ENCODE data around the gene MTX1. TPM values are rescaled to one million over a fixed set of nuclear protein-coding genes. Genes with fewer than 3 reads are reported as not detected.

Gene MTX1
- total and polyA plus RNA-seq, 2 of the 4 experiments (the other 2 are of a cell fraction): 67.2 to 73.7 TPM

DNA sequence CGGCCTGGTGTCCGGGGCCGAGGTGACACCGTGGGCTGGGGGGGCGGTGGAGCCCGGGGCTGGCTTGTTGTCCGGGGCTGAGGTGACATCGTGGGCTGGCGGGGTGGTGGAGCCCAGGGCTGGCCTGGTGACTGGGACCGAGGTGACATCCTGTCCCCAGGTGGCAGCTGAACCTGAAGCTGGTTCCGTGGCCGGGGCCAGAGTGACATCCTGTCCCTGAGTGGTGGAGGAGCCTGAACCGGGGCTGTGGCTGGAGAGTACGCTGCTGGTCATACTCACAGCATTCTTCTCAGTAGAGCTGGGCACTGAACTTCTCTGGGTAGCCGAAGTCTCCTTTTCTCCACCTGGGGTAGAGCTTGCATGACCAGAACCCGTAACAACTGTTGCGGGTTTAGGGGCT is 16.6 kb upstream of the MTX1 start:
- Histone ChIP-seq H2BK5ac (ENCODE audit: low read depth, low read length, poor library complexity, severe bottlenecking) (no peak overlapping the region), H3K18ac (ENCODE audit: low read depth, low read length) (no peak overlapping the region), H3K36me3 (ENCODE audit: control insufficient read depth, insufficient read depth, low read length) (0 out of 2 replicates have a peak, but pooled peaks cover 2% of the 10 kb centered on the region), H3K14ac (replicated peaks; ENCODE audit: low read depth, low read length) (no peak overlapping the region), H3K56ac (ENCODE audit: extremely low read depth, insufficient read depth, low read length) (no peak overlapping the region), H3K4me2 (ENCODE audit: low read depth, low read length) (no peak overlapping the region), H3K27ac (ENCODE audit: insufficient read depth, low read length) (no peak overlapping the region), H3K9me3 (ENCODE audit: control insufficient read depth, insufficient read depth, low read length) (no peaks in the 10 kb centered on the region), H3K4ac (ENCODE audit: low read depth, low read length) (no peak overlapping the region), H2BK20ac (ENCODE audit: low read depth, low read length) (no peak overlapping the region), H2BK15ac (ENCODE audit: low read depth, low read length) (no peak overlapping the region), H3K27me3 (ENCODE audit: control insufficient read depth, insufficient read depth, low read length) (no peaks in the 10 kb centered on the region), H2AK9ac (replicated peaks; ENCODE audit: low read depth, low read length, poor library complexity) (no peak overlapping the region), H4K8ac (ENCODE audit: low read depth in 2 of 2, low read length in 2 of 2) (no peak overlapping the region; a peak in 1 of 4 replicates), H3K9ac (ENCODE audit: low read depth, low read length) (no peak overlapping the region), H3K79me1 (ENCODE audit: low read depth in 1 of 2, low read length in 2 of 2) (peaks cover 13 to 17% of the 10 kb centered on the region in 2 experiments; a peak in 3 of 4 replicates), H4K91ac (ENCODE audit: insufficient read depth, low read depth, low read length) (no peak overlapping the region), H2AK5ac (ENCODE audit: low read depth, low read length) (no peak overlapping the region), H3K4me1 (ENCODE audit: control insufficient read depth, insufficient read depth, low read length) (peaks cover 17% of the 10 kb centered on the region), H3K9me1 (ENCODE audit: insufficient read depth, low read length) (peaks cover 13% of the 10 kb centered on the region), H4K5ac (ENCODE audit: low read depth, low read length) (no peak overlapping the region), H3K4me3 (ENCODE audit: insufficient read depth, low read depth, low read length) (no peak overlapping the region), H3K23ac (ENCODE audit: low read depth, low read length) (no peak overlapping the region), H4K20me1 (ENCODE audit: insufficient read depth, low read length) (no peaks in the 10 kb centered on the region), H2AFZ (replicated peaks; ENCODE audit: low read length, poor library complexity) (no peak overlapping the region), H2BK120ac (ENCODE audit: low read depth, low read length) (no peak overlapping the region)
- no peak for DNase-seq
- WGBS, 2 experiments (ENCODE audit: extremely low coverage in 2 of 2, insufficient read length in 1 of 2): 89% methylated on average over 10 of the region's 17 CpGs; no CpG with 5 or more reads in 1 of the 2 experiments
- ChIA-PET CTCF (no interaction called here), POLR2A (ENCODE audit: unreplicated experiment) (no interaction called here)
- intact Hi-C loops (cut with micrococcal nuclease) (no loop called here), dilution Hi-C loops (cut with HindIII; ENCODE audit: low sequenced_read_pairs, unreplicated experiment) (no loop called here), in situ Hi-C loops (cut with MboI; ENCODE audit: low sequenced_read_pairs) (no loop called here)
- no peak for ATAC-seq (ENCODE audit: low read depth)
- TF ChIP-seq SMC3 (IDR thresholded peaks at IDR 0.05; ENCODE audit: low read depth, low read length): no peak
- TF ChIP-seq RFX5 (IDR thresholded peaks at IDR 0.05; ENCODE audit: low read depth, low read length): no peak
- TF ChIP-seq MAFK (IDR thresholded peaks at IDR 0.05; ENCODE audit: low read depth, low read length): no peak
- TF ChIP-seq, protein P1, sequence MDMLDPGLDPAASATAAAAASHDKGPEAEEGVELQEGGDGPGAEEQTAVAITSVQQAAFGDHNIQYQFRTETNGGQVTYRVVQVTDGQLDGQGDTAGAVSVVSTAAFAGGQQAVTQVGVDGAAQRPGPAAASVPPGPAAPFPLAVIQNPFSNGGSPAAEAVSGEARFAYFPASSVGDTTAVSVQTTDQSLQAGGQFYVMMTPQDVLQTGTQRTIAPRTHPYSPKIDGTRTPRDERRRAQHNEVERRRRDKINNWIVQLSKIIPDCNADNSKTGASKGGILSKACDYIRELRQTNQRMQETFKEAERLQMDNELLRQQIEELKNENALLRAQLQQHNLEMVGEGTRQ (IDR thresholded peaks at IDR 0.05; ENCODE audit: low read depth, low read length): no peak
- TF ChIP-seq CHD1 (IDR thresholded peaks at IDR 0.05; ENCODE audit: low read depth, low read length): no peak
- TF ChIP-seq MAZ (IDR thresholded peaks at IDR 0.05; ENCODE audit: borderline replicate concordance, low read depth, low read length): no peak
- no peak for TF ChIP-seq RAD21 (IDR thresholded peaks at IDR 0.05; ENCODE audit: low read length)
- TF ChIP-seq FOS (IDR thresholded peaks at IDR 0.05; ENCODE audit: low read depth, low read length): no peak
- TF ChIP-seq, protein P2, sequence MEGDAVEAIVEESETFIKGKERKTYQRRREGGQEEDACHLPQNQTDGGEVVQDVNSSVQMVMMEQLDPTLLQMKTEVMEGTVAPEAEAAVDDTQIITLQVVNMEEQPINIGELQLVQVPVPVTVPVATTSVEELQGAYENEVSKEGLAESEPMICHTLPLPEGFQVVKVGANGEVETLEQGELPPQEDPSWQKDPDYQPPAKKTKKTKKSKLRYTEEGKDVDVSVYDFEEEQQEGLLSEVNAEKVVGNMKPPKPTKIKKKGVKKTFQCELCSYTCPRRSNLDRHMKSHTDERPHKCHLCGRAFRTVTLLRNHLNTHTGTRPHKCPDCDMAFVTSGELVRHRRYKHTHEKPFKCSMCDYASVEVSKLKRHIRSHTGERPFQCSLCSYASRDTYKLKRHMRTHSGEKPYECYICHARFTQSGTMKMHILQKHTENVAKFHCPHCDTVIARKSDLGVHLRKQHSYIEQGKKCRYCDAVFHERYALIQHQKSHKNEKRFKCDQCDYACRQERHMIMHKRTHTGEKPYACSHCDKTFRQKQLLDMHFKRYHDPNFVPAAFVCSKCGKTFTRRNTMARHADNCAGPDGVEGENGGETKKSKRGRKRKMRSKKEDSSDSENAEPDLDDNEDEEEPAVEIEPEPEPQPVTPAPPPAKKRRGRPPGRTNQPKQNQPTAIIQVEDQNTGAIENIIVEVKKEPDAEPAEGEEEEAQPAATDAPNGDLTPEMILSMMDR (conservative IDR thresholded peaks at IDR 0.05; ENCODE audit: low read depth, low read length): no peak
- TF ChIP-seq RCOR1 (IDR thresholded peaks at IDR 0.05; ENCODE audit: insufficient replicate concordance, low read length): no peak
- TF ChIP-seq MXI1 (IDR thresholded peaks at IDR 0.05; ENCODE audit: borderline replicate concordance, low read depth, low read length): no peak
- TF ChIP-seq, protein P3, sequence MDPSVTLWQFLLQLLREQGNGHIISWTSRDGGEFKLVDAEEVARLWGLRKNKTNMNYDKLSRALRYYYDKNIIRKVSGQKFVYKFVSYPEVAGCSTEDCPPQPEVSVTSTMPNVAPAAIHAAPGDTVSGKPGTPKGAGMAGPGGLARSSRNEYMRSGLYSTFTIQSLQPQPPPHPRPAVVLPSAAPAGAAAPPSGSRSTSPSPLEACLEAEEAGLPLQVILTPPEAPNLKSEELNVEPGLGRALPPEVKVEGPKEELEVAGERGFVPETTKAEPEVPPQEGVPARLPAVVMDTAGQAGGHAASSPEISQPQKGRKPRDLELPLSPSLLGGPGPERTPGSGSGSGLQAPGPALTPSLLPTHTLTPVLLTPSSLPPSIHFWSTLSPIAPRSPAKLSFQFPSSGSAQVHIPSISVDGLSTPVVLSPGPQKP (IDR thresholded peaks at IDR 0.05; ENCODE audit: borderline replicate concordance, low read depth, low read length): no peak
- no peak for TF ChIP-seq BHLHE40 (IDR thresholded peaks at IDR 0.05; ENCODE audit: low read depth, low read length)
- no TSS peak for BruUV-seq (replicated peaks)
